Stimulated activated memory B cell treated with anti-CD40 and anti-IgM and Interleukin-4, amounts not matched to agents 10 μg/mL and 1 μg/mL and 100 μg/mL, for 72 hours (primary cell): Measurements from ENCODE around the gene EXD1.
"Not testable (repeated sequence)": the region's sequence is repeated elsewhere in the genome, so short reads cannot be mapped to it uniquely, and the experiment has no call there.

Source experiments
- ATAC-seq: fragments of 150-1000 bp; cut with Tn5 transposase; 2 replicates; pipeline ENCODE4 v1.10.0; 2021
- H3K27ac Mint-ChIP-seq: one replicate; pipeline ENCODE4 v1.8.0; 2022; ENCODE audit warnings: mild to moderate bottlenecking, mixed read lengths
- H3K27me3 Mint-ChIP-seq: one replicate; pipeline ENCODE4 v1.8.0; 2022; ENCODE audit warnings: mixed read lengths
- H3K36me3 Mint-ChIP-seq: one replicate; pipeline ENCODE4 v1.8.0; 2022; ENCODE audit warnings: mixed read lengths
- H3K4me1 Mint-ChIP-seq: one replicate; pipeline ENCODE4 v1.8.0; 2022; ENCODE audit warnings: mixed read lengths
- H3K4me3 Mint-ChIP-seq: one replicate; pipeline ENCODE4 v1.8.0; 2022; ENCODE audit warnings: mild to moderate bottlenecking, moderate library complexity, mixed read lengths
- H3K9me3 Mint-ChIP-seq: one replicate; pipeline ENCODE4 v1.8.0; 2022; ENCODE audit warnings: mixed read lengths

The EXD1 gene, protein sequence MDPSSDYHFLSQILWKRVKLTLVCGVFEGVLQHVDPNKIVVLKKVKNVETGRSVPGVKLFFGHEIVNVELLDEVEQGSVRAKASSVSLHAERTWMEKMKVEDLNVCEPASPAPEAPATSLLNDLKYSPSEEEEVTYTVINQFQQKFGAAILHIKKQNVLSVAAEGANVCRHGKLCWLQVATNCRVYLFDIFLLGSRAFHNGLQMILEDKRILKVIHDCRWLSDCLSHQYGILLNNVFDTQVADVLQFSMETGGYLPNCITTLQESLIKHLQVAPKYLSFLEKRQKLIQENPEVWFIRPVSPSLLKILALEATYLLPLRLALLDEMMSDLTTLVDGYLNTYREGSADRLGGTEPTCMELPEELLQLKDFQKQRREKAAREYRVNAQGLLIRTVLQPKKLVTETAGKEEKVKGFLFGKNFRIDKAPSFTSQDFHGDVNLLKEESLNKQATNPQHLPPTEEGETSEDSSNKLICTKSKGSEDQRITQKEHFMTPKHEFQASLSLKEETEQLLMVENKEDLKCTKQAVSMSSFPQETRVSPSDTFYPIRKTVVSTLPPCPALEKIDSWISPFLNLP

DNA sequence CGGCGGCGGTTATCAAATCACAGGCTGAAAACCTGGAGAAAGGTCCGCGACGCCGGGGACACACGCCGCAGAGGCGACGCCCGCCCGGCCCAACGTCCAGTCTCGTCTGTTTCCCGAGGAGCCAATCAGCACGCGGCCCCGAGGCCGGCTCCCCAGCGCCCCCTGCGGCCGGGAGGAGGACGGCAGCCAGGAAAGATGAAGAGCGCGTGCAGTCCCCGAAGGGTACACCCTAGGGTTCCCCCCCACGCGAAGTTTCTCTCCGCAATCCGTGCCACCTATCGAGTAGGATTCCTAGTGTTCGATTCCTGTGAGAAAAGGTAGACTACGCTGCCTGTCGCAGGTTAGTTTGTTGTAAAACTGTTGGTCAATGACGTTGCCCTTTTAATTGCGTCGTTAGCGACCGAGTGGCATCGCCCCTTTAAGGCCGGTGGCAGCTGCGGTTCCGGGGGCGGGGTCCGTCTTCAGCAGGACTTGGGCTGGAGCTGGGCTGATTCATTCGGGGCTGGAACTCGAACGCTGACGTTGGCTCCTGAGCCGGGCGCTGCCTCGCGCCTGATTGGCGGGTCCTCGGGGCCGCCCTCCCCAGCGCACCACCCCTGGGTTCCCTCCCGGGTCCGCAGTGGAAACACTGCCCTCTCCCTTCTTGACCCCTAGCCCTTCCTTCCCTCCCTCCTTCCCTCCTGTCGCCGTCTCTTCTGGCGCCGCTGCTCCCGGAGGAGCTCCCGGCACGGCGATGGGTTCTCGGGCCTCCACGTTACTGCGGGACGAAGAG lies at the start of gene EXD1, which contains the start of gene CHP1:
TSS of gene EXD1 (minus strand) at position 108 of the 772 bp plus-strand sequence. CDS start 4,182 bp downstream, outside the sequence.
TSS of gene CHP1 (plus strand) at position 619 of the 772 bp plus-strand sequence. CDS start at position 734, 115 bp downstream.
- peaks cover 24% of the 10 kb centered on the region for H3K4me1 Mint-ChIP-seq
- no peaks in the 10 kb centered on the region for H3K36me3 Mint-ChIP-seq
- H3K4me3 Mint-ChIP-seq: peak within 1 kb of the TSS; percentile 93
- no peaks in the 10 kb centered on the region for H3K9me3 Mint-ChIP-seq
- ATAC-seq: peak; percentile 100
- no peaks in the 10 kb centered on the region for H3K27me3 Mint-ChIP-seq
- H3K27ac Mint-ChIP-seq: peak within 1 kb of the TSS; percentile 88

DNA sequence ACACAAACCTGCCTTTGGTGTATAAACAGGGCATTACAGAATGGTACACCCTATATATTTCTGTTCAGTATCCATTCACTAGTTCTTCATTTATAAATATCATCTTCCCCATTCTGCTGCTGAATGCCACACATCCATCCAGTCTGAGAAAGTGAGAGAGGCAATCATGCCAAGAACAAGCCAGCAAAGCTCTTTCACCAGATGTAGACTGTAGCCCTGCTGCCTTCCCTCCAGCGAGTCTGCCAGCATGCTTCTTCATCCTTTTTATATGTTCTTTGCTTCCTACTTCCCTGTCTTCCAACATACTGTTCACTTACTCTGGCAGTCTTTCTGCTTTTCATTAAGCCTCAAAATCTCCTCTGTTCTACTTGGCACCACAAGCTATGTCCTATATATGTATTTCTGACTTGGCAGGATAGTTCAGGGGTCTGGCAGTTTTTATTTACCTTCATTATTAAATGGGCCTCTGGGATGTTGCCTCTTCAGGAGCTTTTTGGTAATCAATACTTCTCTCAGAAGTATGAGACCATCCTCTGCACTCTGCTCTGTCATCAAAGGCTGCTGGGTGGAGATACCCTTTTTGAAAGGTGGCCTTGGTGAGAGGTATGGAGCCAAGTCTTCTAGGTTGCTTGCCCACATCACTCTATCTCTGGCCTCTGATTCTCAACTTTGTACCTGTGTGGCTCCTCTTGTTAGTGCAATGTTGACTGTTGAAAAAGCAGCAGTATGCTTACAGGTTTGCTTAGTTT lies 49.2 kb upstream of the EXD1 start:
- Mint-ChIP-seq H3K4me1 (peaks cover 16% of the 10 kb centered on the region), H3K9me3 (no peaks in the 10 kb centered on the region), H3K36me3 (peaks cover 30% of the 10 kb centered on the region), H3K27me3 (no peaks in the 10 kb centered on the region), H3K4me3 (no peak overlapping the region), H3K27ac (no peak overlapping the region)
- no peak for ATAC-seq

DNA sequence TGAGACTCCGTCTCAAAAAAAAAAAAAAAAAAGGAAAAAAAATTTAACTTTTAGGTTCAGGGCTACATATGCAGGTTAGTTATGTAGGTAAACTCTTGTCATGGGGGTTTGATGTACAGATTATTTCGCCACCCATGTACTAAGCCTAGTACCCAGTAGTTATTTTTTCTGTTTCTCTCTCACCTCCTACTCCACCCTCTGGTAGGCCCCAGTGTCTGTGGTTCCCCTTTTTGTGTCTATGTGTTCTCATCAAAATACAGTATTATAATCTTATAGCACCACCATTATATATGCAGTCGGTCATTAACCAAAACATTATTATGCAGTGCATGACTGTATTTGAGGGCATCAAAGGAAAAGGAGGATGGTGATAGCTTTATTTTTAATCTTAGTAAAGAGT lies 47.8 kb upstream of the EXD1 start:
- Mint-ChIP-seq H3K4me1 (peaks cover 10% of the 10 kb centered on the region), H3K9me3 (no peaks in the 10 kb centered on the region), H3K27me3 (no peaks in the 10 kb centered on the region), H3K4me3 (no peak overlapping the region), H3K27ac (no peak overlapping the region), H3K36me3 (peaks cover 34% of the 10 kb centered on the region)
- no peak for ATAC-seq

DNA sequence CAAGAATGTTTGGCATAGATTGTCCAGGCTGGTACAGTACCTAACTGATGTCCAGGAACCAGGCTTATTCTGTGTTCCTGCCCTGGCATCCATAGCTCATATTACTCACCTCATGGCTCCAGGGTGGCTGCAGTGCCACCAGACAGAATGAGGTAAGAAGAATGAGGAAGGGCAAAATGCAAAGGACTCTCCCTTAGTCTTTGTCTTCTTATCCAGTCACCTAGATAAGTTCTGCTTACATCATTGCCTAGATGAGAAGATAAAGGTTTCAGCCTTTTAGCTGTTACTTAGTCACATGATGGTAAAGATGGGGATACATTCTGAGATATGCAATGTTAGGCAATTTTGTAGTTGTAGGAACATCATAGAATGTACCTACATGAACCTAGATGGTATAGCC lies 46.3 kb upstream of the EXD1 start:
- ATAC-seq: no peak
- no peaks in the 10 kb centered on the region for H3K9me3 Mint-ChIP-seq
- H3K4me3 Mint-ChIP-seq: no peak overlapping the region
- H3K27ac Mint-ChIP-seq: no peak overlapping the region
- H3K36me3 Mint-ChIP-seq: peaks cover 34% of the 10 kb centered on the region
- H3K27me3 Mint-ChIP-seq: no peaks in the 10 kb centered on the region
- no peaks in the 10 kb centered on the region for H3K4me1 Mint-ChIP-seq

DNA sequence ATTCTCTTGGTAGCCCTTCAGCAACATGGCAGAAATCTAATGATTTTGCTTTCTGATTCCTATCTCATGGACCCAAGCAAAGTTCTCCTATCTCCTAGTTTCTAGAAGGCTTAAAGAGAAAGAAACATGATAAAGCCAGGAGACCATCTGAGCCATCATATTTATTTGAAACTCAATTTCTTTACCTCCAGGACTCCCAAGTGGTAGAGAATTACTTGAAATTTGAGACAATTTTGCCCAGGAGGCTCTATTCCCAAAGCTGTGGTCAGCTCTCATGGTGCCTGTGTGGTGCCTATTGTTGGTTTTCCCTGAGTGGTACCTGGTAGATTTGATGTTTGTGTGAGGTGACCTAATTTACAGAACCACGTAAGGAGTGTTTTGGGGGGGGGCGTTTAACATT lies 39.3 kb upstream of the EXD1 start:
- no peaks in the 10 kb centered on the region for H3K4me1 Mint-ChIP-seq
- H3K36me3 Mint-ChIP-seq: peaks cover 56% of the 10 kb centered on the region
- ATAC-seq: no peak
- no peaks in the 10 kb centered on the region for H3K27me3 Mint-ChIP-seq
- no peak overlapping the region for H3K27ac Mint-ChIP-seq
- H3K9me3 Mint-ChIP-seq: no peaks in the 10 kb centered on the region
- no peak overlapping the region for H3K4me3 Mint-ChIP-seq

DNA sequence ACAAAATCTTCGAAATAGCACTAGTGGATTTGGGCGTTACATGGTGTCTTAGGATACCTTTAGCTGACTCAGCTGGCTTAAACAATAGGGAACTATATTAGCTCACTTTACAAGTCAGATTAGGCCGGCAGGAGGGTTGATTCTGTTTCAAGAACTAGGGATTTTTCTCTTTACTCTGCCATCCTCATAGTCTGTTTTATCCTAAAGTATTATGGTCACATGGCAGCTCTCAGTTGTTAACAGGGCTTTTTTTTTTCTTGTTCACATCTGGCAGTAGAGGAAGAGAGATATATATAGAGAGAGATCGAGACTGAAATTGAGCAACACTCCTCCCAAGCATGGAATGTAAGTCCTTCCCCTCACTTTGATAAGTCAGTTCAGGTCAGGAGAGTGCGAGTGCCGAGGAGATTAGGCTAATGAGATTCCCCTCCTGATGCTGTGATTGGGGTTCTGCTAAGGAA lies 33.4 kb upstream of the EXD1 start:
- Mint-ChIP-seq H3K4me1 (peaks cover 11% of the 10 kb centered on the region), H3K27ac (no peak overlapping the region), H3K4me3 (no peak overlapping the region), H3K27me3 (no peaks in the 10 kb centered on the region), H3K9me3 (no peaks in the 10 kb centered on the region), H3K36me3 (peaks cover 43% of the 10 kb centered on the region)
- ATAC-seq: no peak

DNA sequence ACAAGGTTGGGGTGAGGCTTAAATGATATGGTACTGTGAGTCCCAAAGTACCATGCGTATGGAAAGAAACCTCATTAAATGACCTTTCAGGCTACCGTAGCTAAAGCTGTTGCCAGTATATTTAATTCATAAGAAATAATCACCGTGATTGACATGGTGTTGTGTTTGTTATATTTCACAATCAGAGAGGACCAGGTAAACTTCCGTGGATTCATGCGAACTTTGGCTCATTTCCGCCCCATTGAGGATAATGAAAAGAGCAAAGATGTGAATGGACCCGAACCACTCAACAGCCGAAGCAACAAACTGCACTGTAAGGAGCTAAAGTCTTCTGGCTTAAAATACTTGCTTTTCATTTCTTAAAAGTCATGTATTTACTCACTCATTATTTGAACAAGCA lies 32.0 kb upstream of the EXD1 start:
- no peak for ATAC-seq
- H3K9me3 Mint-ChIP-seq: no peaks in the 10 kb centered on the region
- peaks cover 43% of the 10 kb centered on the region for H3K36me3 Mint-ChIP-seq
- H3K27me3 Mint-ChIP-seq: no peaks in the 10 kb centered on the region
- H3K4me3 Mint-ChIP-seq: no peak overlapping the region
- no peak overlapping the region for H3K27ac Mint-ChIP-seq
- peaks cover 22% of the 10 kb centered on the region for H3K4me1 Mint-ChIP-seq

DNA sequence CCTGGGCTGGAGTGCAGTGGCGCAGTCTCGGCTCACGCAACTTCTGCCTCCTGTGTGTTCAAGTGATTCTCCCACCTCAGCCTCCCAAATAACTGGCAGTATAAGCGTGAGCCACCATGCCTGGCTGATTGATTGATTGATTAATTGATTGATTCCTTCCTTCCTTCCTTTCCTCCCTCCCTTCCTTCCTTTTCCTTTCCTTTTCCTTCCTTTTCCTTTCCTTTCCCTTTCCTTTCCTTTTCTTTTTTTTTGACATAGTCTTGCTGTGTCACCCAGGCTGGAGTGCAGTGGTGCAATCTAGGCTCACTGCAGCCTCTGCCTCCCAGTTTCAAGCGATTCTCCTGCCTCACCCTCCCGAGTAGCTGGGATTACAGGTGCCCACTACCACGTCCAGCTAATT lies 30.4 kb upstream of the EXD1 start:
- H3K4me3 Mint-ChIP-seq, H3K9me3 Mint-ChIP-seq, H3K27me3 Mint-ChIP-seq, ATAC-seq, H3K27ac Mint-ChIP-seq: not testable (repeated sequence)
- peaks cover 30% of the 10 kb centered on the region for H3K36me3 Mint-ChIP-seq
- peaks cover 22% of the 10 kb centered on the region for H3K4me1 Mint-ChIP-seq

DNA sequence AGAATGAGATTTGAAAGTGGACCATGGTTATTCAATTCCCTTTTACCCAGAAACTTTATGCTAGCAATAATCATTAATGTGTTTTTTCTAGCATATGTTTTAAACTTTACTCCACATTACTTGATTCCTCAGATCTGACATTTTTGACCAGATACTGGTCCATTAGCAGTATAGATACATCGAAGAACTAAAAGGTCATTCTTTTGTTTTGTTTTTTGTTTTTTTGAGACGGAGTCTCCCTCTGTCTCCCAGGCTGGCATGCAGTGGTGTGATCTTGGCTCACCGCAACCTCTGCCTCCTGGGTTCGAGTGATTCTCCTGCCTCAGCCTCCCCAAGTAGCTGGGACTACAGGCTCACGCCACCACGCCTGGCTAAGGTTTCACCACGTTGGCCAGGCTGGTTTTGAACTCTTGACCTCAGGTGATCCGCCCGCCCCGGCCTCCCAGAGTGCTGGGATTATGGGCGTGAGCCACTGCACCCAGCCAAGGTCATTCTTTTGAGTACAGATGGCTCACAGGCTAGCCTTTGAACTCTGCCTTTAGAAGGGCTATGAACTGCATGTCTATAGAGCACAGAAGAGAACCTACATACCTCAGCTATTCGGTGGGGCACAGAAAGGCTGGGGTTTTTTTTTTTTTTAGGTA lies 29.1 kb upstream of the EXD1 start:
- ATAC-seq: no peak
- H3K27ac Mint-ChIP-seq: peak overlapping the region; percentile 80
- no peaks in the 10 kb centered on the region for H3K9me3 Mint-ChIP-seq
- H3K4me3 Mint-ChIP-seq: no peak overlapping the region
- no peaks in the 10 kb centered on the region for H3K27me3 Mint-ChIP-seq
- H3K4me1 Mint-ChIP-seq: peaks cover 22% of the 10 kb centered on the region
- peaks cover 28% of the 10 kb centered on the region for H3K36me3 Mint-ChIP-seq

DNA sequence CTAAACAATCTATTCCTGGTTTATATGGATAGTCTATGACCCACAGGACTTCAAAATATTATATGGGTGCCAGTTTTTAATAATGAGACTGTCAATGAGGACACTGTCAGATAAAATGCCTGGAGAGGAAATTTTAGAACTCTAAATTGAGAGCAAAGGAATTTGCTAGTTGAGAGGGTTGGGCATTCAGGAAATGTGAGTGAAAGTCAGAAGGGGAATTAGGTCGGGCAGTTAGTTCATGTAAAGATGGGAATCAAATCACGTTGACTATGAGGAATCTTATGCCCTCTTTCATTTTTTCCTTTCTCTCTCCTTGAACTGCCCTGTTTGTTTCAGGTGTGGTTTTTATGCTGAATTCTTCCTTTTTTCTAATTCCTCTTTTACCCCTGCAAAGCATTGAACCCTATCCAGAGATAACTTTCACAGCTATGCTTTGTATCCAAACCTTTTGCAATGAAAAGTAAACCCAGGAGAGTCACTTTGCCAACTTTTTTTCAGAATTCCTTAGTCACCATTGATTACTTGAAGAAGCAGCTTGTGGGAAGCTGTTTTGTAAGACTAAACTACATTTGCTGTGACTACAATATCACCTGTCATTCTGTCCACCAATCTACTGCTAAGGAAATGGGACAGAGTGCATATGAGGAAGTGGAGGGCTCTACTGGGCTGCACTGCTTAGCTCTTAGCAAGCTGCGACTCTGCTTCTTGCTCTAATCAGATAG lies 28.4 kb upstream of the EXD1 start:
- Mint-ChIP-seq H3K36me3 (peaks cover 24% of the 10 kb centered on the region), H3K27me3 (no peaks in the 10 kb centered on the region)

DNA sequence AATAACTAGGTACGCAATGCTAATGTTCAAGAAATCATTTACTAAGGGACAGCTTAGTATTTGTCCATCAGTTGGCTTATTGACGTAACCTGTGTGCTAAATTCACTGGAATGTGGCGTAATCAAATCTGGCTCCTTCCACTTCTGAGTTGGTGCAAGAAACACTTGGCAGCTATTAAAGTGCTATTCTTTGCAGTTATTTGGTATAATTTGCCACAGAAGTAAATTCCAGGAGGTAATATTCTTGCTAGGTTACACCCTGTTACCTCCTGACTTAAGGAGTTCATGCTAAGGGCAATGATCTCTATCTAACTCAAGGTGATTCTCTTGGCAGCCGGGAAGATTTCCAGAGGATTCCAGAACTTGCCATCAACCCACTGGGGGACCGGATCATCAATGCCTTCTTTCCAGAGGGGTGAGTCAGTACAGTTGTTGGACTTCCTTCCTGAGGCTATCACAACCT lies 26.1 kb upstream of the EXD1 start:
- H3K4me3 Mint-ChIP-seq: no peak overlapping the region
- ATAC-seq: no peak
- peaks cover 27% of the 10 kb centered on the region for H3K4me1 Mint-ChIP-seq
- H3K9me3 Mint-ChIP-seq: no peaks in the 10 kb centered on the region
- H3K36me3 Mint-ChIP-seq: peaks cover 11% of the 10 kb centered on the region
- H3K27ac Mint-ChIP-seq: no peak overlapping the region
- H3K27me3 Mint-ChIP-seq: no peaks in the 10 kb centered on the region

More for the DNA sequence above, 28.4 kb upstream of the EXD1 start:
- Mint-ChIP-seq H3K4me1 (peaks cover 27% of the 10 kb centered on the region), H3K27ac (peak overlapping the region; percentile 80), H3K9me3 (no peaks in the 10 kb centered on the region), H3K4me3 (peak overlapping the region; percentile 4)
- peak; percentile 95 for ATAC-seq

DNA sequence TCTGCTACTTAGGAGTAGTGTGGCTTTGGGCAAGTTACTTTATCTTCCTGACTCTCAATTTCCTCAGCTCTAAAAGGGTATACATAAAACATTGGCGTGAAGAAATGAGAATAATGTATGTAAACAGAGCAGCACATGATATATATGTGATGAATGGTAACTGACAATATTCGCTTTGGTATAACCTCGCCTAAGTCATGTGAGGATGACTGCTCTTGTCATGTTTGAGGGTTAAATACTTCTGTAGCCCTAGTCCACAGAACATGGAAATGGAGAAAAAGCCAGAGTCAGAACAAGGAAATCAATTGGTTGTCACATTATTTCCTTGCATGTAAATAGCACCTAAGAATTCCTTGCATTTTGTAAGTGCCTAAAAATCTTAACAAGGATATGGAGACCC lies 25.5 kb upstream of the EXD1 start:
- H3K9me3 Mint-ChIP-seq: no peaks in the 10 kb centered on the region
- peaks cover 11% of the 10 kb centered on the region for H3K36me3 Mint-ChIP-seq
- ATAC-seq: no peak

DNA sequence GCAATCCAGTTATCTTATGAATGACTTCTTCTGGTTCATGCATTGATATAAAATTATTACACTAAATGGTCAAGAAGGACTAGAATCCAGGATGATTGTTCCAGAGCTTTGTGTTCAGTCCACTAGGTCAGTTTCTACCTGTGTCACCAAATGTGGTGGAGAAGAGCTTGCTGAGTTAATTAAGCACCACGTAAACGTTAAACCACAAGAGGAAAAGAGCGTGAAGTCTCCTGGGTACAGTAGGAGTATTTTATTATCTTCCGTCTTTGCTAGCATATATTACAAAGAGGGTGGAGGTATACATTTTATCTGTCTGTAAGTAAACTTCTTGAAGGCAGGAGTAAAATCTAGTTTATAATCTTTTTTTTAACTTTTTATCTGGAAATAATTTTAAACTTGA lies 24.0 kb upstream of the EXD1 start:
- H3K27me3 Mint-ChIP-seq: no peaks in the 10 kb centered on the region

More for the DNA sequence above, 25.5 kb upstream of the EXD1 start:
- Mint-ChIP-seq H3K4me1 (peaks cover 27% of the 10 kb centered on the region), H3K27ac (no peak overlapping the region), H3K4me3 (no peak overlapping the region), H3K27me3 (no peaks in the 10 kb centered on the region)

DNA sequence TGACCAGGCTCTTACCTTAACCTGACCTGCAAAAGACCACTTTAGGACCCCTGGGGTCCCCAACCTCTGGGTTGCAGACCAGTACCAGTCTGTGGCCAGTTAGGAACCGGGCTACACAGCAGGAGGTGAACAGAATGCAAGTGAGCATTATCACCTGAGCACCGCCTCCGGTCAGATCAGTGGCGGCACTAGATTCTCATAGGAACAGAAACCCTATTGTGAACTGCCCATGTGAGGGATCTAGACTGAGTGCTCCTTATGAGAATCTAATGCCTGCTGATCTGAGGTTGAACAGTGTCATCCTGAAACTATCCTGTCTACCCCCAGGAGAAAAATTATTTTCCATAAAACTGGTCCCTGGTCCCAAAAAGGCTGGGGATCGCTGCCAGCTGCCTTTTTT lies 20.9 kb upstream of the EXD1 start:
- H3K27ac Mint-ChIP-seq: no peak overlapping the region
- H3K9me3 Mint-ChIP-seq: no peaks in the 10 kb centered on the region
- ATAC-seq: no peak
- no peak overlapping the region for H3K4me3 Mint-ChIP-seq
- H3K4me1 Mint-ChIP-seq: peaks cover 5% of the 10 kb centered on the region
- no peaks in the 10 kb centered on the region for H3K36me3 Mint-ChIP-seq
- no peaks in the 10 kb centered on the region for H3K27me3 Mint-ChIP-seq

More for the DNA sequence above, 24.0 kb upstream of the EXD1 start:
- H3K4me1 Mint-ChIP-seq: peaks cover 22% of the 10 kb centered on the region
- no peaks in the 10 kb centered on the region for H3K9me3 Mint-ChIP-seq
- no peak overlapping the region for H3K27ac Mint-ChIP-seq
- H3K4me3 Mint-ChIP-seq: no peak overlapping the region
- H3K36me3 Mint-ChIP-seq: peaks cover 11% of the 10 kb centered on the region
- ATAC-seq: no peak
